ENCODE data around the gene FATE1.

- TF ChIP-seq POLR2A (IDR thresholded peaks at IDR 0.05) (no peak), CTCF (IDR thresholded peaks at IDR 0.05) (peak; percentile 23 to 56 (median 50))
Observed at GRCh38 chrX:151713849-151714248, 2.0 kb upstream of the FATE1 start.

All from right lobe of liver (tissue), 4 donors.